GM23248 (cell line): ENCODE data around the gene ATP2C2.

ENCODE experiments used
- EZH2 ChIP-seq: fragments of 200-600 bp; sonication (generic); IDR thresholded peaks from 2 replicates; pipeline ENCODE4 v1.6.1; 2018; ENCODE audit warnings: antibody characterized with exemption, mild to moderate bottlenecking; ENCODE audit not compliant: insufficient read depth, poor library complexity, severe bottlenecking
- EZH2phosphoT487 ChIP-seq: fragments of 200-600 bp; sonication (generic); IDR thresholded peaks from 2 replicates; pipeline ENCODE4 v1.6.1; 2018; ENCODE audit warnings: antibody characterized with exemption, moderate library complexity, mild to moderate bottlenecking, low read depth; ENCODE audit not compliant: insufficient read depth

GRCh38 chr16:84489131-84489530 lies 120.8 kb downstream of the ATP2C2 start:
- TF ChIP-seq EZH2 = no peak
- TF ChIP-seq EZH2phosphoT487 = no peak
